ENCODE data around the gene NXN. TPM values are rescaled to one million over a fixed set of nuclear protein-coding genes. Genes with fewer than 3 reads are reported as not detected.

Gene NXN
- polyA plus RNA-seq, 3 donors: not detected

DNA sequence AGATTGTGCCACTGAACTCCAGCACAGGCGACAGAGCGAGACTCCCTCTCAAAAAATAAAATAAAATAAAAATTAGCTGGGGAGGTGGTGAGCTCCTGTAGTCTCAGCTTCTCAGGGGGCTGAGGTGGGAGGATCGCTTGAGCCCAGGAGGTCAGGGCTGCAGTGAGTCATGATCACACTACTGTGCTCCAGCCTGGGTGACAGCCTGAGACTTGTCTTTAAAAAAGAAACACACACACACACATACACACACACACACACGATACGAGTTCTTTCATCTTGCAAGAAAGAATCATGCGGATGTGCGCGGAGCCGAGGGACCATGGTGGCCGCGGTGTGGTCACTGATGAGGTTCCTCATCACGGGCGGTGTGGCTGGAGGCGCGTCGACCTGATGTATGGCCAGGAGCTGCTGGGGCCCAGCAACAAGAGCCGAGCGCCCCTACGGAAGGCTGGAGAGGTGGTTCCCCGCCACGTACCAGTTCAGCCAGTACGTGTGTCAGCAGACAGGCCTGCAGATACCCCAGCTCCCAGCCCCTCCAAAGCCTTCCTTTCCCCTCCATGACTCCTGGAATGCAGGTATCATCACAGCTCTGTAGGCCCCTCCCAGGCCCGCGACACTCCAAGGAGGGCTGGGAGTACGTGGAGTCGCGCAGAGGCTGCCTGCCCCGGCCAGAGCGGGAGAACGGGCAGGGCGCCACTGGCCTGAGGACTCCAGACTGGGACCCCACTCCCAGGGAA, 20.7 kb downstream of the NXN start:
- Histone ChIP-seq H3K36me3 (replicated peaks in 1 of 2; ENCODE audit: control insufficient read depth in 1 of 2, insufficient read depth in 2 of 2, low read length in 2 of 2) (no peaks in the 10 kb centered on the region), H3K27me3 (ENCODE audit: control insufficient read depth in 2 of 2, insufficient read depth in 2 of 2, low read length in 2 of 2) (no peaks in the 10 kb centered on the region), H3K4me2 (replicated peaks; ENCODE audit: extremely low read depth, low read length, poor library complexity, severe bottlenecking) (no peak overlapping the region), H2AFZ (ENCODE audit: insufficient read depth, low read depth, low read length, poor library complexity, severe bottlenecking) (no peak overlapping the region), H3K4me1 (ENCODE audit: control insufficient read depth in 1 of 2, insufficient read depth in 2 of 2, low read length in 2 of 2) (no peaks in the 10 kb centered on the region), H3K79me2 (ENCODE audit: insufficient read depth, low read length) (no peaks in the 10 kb centered on the region), H3K27ac (ENCODE audit: low read depth in 1 of 2, low read length in 2 of 2) (no peak overlapping the region), H3K4me3 (replicated peaks in 1 of 3; ENCODE audit: low read depth in 2 of 3, low read length in 3 of 3) (no peak overlapping the region), H3K9me3 (replicated peaks in 1 of 2; ENCODE audit: control insufficient read depth in 1 of 2, insufficient read depth in 1 of 2, low read length in 2 of 2) (no peaks in the 10 kb centered on the region), H4K20me1 (ENCODE audit: insufficient read depth, low read length) (no peaks in the 10 kb centered on the region), H3K9ac (ENCODE audit: insufficient read depth, low read length, poor library complexity, severe bottlenecking) (no peak overlapping the region)
- DNase-seq: no peak
- 88% methylated on average over 19 of the region's 31 CpGs for WGBS (ENCODE audit: insufficient coverage)
- H3K27ac Mint-ChIP-seq: no peak overlapping the region
- H3K4me3 Mint-ChIP-seq: no peak overlapping the region
- peaks cover 0 to 3% (median 0%) of the 10 kb centered on the region in 7 donors for H3K9me3 Mint-ChIP-seq
- H3K27me3 Mint-ChIP-seq (ENCODE audit: low read depth in 3 of 3): peaks cover 6 to 22% (median 15%) of the 10 kb centered on the region in 3 donors
- H3K4me1 Mint-ChIP-seq: no peaks in the 10 kb centered on the region
- no peaks in the 10 kb centered on the region for H3K36me3 Mint-ChIP-seq
- intact Hi-C loops (cut with micrococcal nuclease): no loop called here
- TF ChIP-seq, protein P1, sequence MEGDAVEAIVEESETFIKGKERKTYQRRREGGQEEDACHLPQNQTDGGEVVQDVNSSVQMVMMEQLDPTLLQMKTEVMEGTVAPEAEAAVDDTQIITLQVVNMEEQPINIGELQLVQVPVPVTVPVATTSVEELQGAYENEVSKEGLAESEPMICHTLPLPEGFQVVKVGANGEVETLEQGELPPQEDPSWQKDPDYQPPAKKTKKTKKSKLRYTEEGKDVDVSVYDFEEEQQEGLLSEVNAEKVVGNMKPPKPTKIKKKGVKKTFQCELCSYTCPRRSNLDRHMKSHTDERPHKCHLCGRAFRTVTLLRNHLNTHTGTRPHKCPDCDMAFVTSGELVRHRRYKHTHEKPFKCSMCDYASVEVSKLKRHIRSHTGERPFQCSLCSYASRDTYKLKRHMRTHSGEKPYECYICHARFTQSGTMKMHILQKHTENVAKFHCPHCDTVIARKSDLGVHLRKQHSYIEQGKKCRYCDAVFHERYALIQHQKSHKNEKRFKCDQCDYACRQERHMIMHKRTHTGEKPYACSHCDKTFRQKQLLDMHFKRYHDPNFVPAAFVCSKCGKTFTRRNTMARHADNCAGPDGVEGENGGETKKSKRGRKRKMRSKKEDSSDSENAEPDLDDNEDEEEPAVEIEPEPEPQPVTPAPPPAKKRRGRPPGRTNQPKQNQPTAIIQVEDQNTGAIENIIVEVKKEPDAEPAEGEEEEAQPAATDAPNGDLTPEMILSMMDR (IDR thresholded peaks at IDR 0.05): no peak

DNA sequence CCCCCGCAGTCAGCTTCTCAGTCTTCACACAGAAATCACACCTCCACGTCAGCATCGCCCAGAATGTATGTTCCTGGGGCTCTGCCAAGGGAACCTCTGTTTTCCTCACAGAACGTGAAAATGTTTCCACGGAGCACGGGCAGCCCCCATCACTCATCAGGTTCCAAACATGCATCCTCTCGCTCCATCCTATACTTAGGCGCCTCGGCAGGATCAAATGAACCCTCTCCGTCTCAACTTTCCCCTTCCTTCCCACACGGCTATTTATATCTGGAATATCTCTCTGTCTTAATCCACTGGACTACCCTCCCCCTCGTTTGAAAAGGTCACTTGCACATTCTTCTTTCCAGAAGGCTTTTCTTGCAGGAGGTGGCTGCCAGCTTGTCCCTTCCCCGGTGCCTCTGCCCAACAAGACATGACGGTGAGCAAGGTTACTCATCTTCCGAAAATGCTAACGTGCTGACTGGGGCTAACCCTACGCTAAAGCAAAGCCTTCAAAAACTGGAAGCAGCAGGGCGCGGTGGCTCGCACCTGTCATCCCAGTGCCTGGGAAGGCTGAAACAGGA, 21.6 kb downstream of the NXN start:
- TF ChIP-seq, protein P1 (IDR thresholded peaks at IDR 0.05): no peak
- DNase-seq: no peak
- intact Hi-C loops (cut with micrococcal nuclease): no loop called here
- Mint-ChIP-seq H3K27ac (no peak overlapping the region), H3K4me3 (no peak overlapping the region), H3K4me1 (no peaks in the 10 kb centered on the region), H3K27me3 (ENCODE audit: low read depth in 3 of 3) (peaks cover 5 to 18% (median 16%) of the 10 kb centered on the region in 3 donors), H3K36me3 (no peaks in the 10 kb centered on the region), H3K9me3 (peaks cover 0 to 4% (median 0%) of the 10 kb centered on the region in 7 donors)
- Histone ChIP-seq H3K79me2 (ENCODE audit: insufficient read depth, low read length) (no peaks in the 10 kb centered on the region), H3K27ac (ENCODE audit: low read depth in 1 of 2, low read length in 2 of 2) (no peak overlapping the region), H3K4me3 (replicated peaks in 1 of 3; ENCODE audit: low read depth in 2 of 3, low read length in 3 of 3) (no peak overlapping the region), H3K27me3 (ENCODE audit: control insufficient read depth in 2 of 2, insufficient read depth in 2 of 2, low read length in 2 of 2) (no peaks in the 10 kb centered on the region), H3K36me3 (replicated peaks in 1 of 2; ENCODE audit: control insufficient read depth in 1 of 2, insufficient read depth in 2 of 2, low read length in 2 of 2) (no peaks in the 10 kb centered on the region), H3K9me3 (replicated peaks in 1 of 2; ENCODE audit: control insufficient read depth in 1 of 2, insufficient read depth in 1 of 2, low read length in 2 of 2) (no peaks in the 10 kb centered on the region), H3K9ac (ENCODE audit: insufficient read depth, low read length, poor library complexity, severe bottlenecking) (no peak overlapping the region), H3K4me2 (replicated peaks; ENCODE audit: extremely low read depth, low read length, poor library complexity, severe bottlenecking) (no peak overlapping the region), H4K20me1 (ENCODE audit: insufficient read depth, low read length) (no peaks in the 10 kb centered on the region), H3K4me1 (ENCODE audit: control insufficient read depth in 1 of 2, insufficient read depth in 2 of 2, low read length in 2 of 2) (no peaks in the 10 kb centered on the region), H2AFZ (ENCODE audit: insufficient read depth, low read depth, low read length, poor library complexity, severe bottlenecking) (no peak overlapping the region)
- WGBS (ENCODE audit: insufficient coverage): 89% methylated on average over 18 of the region's 20 CpGs
